ENCODE measurements around the gene HARS2. TPM values are rescaled to one million over a fixed set of nuclear protein-coding genes. Genes with fewer than 3 reads are reported as not detected.

HARS2 gene
- total and polyA plus RNA-seq, 10 of the 15 experiments (the other 5 are each of a cell fraction or from before 2014, with no cell fraction given), result 9.3 to 34.3 (median 24.8) TPM

GRCh38 chr5:140664359-140665119, 26.7 kb upstream of the HARS2 start, which contains the start of gene WDR55 (continued):
- TF ChIP-seq PKNOX1 (IDR thresholded peaks at IDR 0.05) (0 out of 2 replicates have a peak, but pooled peaks have one; percentile 50), ZZZ3 (IDR thresholded peaks at IDR 0.05; ENCODE audit: control insufficient read depth, insufficient read length, low read depth) (no peak), ZNF592 (IDR thresholded peaks at IDR 0.05) (no peak), PAX8 (IDR thresholded peaks at IDR 0.05) (0 out of 2 replicates have a peak, but pooled peaks have one; percentile 29), RB1 (IDR thresholded peaks at IDR 0.05; ENCODE audit: borderline replicate concordance) (no peak), GATAD2B (conservative IDR thresholded peaks at IDR 0.05; ENCODE audit: low read depth) (peak; percentile 79; the same call in 1 of the 2 replicates), ZBTB33 (IDR thresholded peaks at IDR 0.05) (no peak), EZH2 (IDR thresholded peaks at IDR 0.05; ENCODE audit: borderline replicate concordance, control insufficient read depth, low read depth, low read length) (no peak), SKIL (IDR thresholded peaks at IDR 0.05; ENCODE audit: low read depth, poor library complexity, severe bottlenecking) (no peak), USF2 (IDR thresholded peaks at IDR 0.05; ENCODE audit: borderline replicate concordance, low read depth, low read length) (no peak), CHD1 (IDR thresholded peaks at IDR 0.05; ENCODE audit: low read depth, low read length) (no peak), ATF2 (IDR thresholded peaks at IDR 0.05; ENCODE audit: low read length) (no peak), NR2F1 (conservative IDR thresholded peaks at IDR 0.05) (0 out of 2 replicates have a peak, but pooled peaks have one; percentile 42), SMARCA5 (IDR thresholded peaks at IDR 0.05) (no peak)

Measured in GM12878 (cell line).